ENCODE results near the gene MROH2A.

DNA sequence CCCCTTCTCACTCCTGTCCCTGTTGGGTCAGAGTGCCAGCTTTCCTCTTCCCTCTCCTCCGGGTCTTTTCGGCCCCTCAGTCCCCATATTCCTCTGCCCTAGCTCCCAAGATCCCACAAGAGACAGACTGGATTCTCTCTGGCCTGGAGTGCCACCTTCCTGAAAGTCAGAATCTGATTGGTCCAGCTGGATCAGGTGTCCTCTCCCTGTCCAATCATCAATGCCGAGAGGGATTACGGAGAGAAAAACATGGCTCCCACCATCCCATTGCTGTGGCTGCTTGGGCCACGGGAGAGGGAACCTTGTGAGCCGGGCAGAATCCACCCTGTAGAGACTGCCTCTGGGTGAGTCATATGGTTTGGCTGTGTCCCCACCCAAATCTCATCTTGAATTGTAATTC, 2.7 kb upstream of the MROH2A start:
- TF ChIP-seq ZFP3 (CRISPR knock-in tag; IDR thresholded peaks at IDR 0.05) (no peak), ZFP30 (CRISPR knock-in tag; IDR thresholded peaks at IDR 0.05) (no peak), ZC3H10 (CRISPR knock-in tag; IDR thresholded peaks at IDR 0.05) (no peak), GLIS3 (CRISPR knock-in tag; IDR thresholded peaks at IDR 0.05) (no peak), ZNF565 (CRISPR knock-in tag; conservative IDR thresholded peaks at IDR 0.05; ENCODE audit: low read depth) (no peak), ZNF8 (CRISPR knock-in tag; IDR thresholded peaks at IDR 0.05) (no peak), SNAI2 (CRISPR knock-in tag; IDR thresholded peaks at IDR 0.05) (no peak), TCF4 (CRISPR knock-in tag; IDR thresholded peaks at IDR 0.05; ENCODE audit: borderline replicate concordance) (no peak), ISL1 (CRISPR knock-in tag; IDR thresholded peaks at IDR 0.05) (no peak), RARB (CRISPR knock-in tag; IDR thresholded peaks at IDR 0.05) (no peak)
- TF ChIP-seq, protein P1, sequence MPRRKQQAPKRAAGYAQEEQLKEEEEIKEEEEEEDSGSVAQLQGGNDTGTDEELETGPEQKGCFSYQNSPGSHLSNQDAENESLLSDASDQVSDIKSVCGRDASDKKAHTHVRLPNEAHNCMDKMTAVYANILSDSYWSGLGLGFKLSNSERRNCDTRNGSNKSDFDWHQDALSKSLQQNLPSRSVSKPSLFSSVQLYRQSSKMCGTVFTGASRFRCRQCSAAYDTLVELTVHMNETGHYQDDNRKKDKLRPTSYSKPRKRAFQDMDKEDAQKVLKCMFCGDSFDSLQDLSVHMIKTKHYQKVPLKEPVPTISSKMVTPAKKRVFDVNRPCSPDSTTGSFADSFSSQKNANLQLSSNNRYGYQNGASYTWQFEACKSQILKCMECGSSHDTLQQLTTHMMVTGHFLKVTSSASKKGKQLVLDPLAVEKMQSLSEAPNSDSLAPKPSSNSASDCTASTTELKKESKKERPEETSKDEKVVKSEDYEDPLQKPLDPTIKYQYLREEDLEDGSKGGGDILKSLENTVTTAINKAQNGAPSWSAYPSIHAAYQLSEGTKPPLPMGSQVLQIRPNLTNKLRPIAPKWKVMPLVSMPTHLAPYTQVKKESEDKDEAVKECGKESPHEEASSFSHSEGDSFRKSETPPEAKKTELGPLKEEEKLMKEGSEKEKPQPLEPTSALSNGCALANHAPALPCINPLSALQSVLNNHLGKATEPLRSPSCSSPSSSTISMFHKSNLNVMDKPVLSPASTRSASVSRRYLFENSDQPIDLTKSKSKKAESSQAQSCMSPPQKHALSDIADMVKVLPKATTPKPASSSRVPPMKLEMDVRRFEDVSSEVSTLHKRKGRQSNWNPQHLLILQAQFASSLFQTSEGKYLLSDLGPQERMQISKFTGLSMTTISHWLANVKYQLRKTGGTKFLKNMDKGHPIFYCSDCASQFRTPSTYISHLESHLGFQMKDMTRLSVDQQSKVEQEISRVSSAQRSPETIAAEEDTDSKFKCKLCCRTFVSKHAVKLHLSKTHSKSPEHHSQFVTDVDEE (CRISPR knock-in tag; IDR thresholded peaks at IDR 0.05), result no peak
- TF ChIP-seq, protein P2, sequence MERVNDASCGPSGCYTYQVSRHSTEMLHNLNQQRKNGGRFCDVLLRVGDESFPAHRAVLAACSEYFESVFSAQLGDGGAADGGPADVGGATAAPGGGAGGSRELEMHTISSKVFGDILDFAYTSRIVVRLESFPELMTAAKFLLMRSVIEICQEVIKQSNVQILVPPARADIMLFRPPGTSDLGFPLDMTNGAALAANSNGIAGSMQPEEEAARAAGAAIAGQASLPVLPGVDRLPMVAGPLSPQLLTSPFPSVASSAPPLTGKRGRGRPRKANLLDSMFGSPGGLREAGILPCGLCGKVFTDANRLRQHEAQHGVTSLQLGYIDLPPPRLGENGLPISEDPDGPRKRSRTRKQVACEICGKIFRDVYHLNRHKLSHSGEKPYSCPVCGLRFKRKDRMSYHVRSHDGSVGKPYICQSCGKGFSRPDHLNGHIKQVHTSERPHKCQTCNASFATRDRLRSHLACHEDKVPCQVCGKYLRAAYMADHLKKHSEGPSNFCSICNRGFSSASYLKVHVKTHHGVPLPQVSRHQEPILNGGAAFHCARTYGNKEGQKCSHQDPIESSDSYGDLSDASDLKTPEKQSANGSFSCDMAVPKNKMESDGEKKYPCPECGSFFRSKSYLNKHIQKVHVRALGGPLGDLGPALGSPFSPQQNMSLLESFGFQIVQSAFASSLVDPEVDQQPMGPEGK (CRISPR knock-in tag; IDR thresholded peaks at IDR 0.05; ENCODE audit: borderline replicate concordance), result no peak
- TF ChIP-seq, protein P3, sequence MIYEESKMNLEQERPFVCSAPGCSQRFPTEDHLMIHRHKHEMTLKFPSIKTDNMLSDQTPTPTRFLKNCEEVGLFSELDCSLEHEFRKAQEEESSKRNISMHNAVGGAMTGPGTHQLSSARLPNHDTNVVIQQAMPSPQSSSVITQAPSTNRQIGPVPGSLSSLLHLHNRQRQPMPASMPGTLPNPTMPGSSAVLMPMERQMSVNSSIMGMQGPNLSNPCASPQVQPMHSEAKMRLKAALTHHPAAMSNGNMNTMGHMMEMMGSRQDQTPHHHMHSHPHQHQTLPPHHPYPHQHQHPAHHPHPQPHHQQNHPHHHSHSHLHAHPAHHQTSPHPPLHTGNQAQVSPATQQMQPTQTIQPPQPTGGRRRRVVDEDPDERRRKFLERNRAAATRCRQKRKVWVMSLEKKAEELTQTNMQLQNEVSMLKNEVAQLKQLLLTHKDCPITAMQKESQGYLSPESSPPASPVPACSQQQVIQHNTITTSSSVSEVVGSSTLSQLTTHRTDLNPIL (CRISPR knock-in tag; IDR thresholded peaks at IDR 0.05; ENCODE audit: low read depth), result no peak

All from SK-N-SH treated with all-trans-retinoic acid at 6 μM for 48 hours (cell line).